GM21786 (cell line): ENCODE results near the gene FAM32A.
A peak's percentile ranks its signal among the peaks of the same experiment; 100 is the strongest.
"Not testable (repeated sequence)": the region's sequence is repeated elsewhere in the genome, so short reads cannot be mapped to it uniquely, and the experiment has no call there.

Experiments
- ATAC-seq: cut with Tn5 transposase; IDR thresholded peaks from one replicate; pipeline ENCODE4 v1.9.1; 2021; ENCODE audit not compliant: unreplicated experiment

FAM32A gene

GRCh38 chr19:16164222-16164890 lies 20.9 kb upstream of the FAM32A start:
- ATAC-seq: no peak

GRCh38 chr19:16166417-16166816 lies 18.8 kb upstream of the FAM32A start:
- no peak for ATAC-seq

- no peak for ATAC-seq
Observed at GRCh38 chr19:16167055-16167454, 18.2 kb upstream of the FAM32A start.

- no peak for ATAC-seq
Observed at GRCh38 chr19:16168465-16169081, 16.6 kb upstream of the FAM32A start.

- no peak for ATAC-seq
Observed at GRCh38 chr19:16170134-16170533, 15.1 kb upstream of the FAM32A start.

GRCh38 chr19:16175954-16176353 lies 9.3 kb upstream of the FAM32A start:
- no peak for ATAC-seq

GRCh38 chr19:16178866-16179265 lies 6.3 kb upstream of the FAM32A start:
- not testable (repeated sequence) for ATAC-seq

- no peak for ATAC-seq
Observed at GRCh38 chr19:16180611-16181010, 4.6 kb upstream of the FAM32A start.

GRCh38 chr19:16184665-16185122 lies 516 bp upstream of the FAM32A start:
- ATAC-seq: no peak

GRCh38 chr19:16185768-16186123 lies 536 bp downstream of the FAM32A start:
- no peak for ATAC-seq

GRCh38 chr19:16188521-16188920 lies 3.3 kb downstream of the FAM32A start:
- ATAC-seq: no peak

GRCh38 chr19:16190198-16190597 lies 5.0 kb downstream of the FAM32A start:
- ATAC-seq: no peak

- no peak for ATAC-seq
Observed at GRCh38 chr19:16190736-16191135, 5.5 kb downstream of the FAM32A start.

GRCh38 chr19:16191216-16191908 lies 6.2 kb downstream of the FAM32A start:
- ATAC-seq: no peak

- ATAC-seq: no peak
Observed at GRCh38 chr19:16193466-16193865, 8.3 kb downstream of the FAM32A start.

GRCh38 chr19:16197188-16197621 lies 12.0 kb downstream of the FAM32A start:
- no peak for ATAC-seq

GRCh38 chr19:16197622-16198369 lies 12.6 kb downstream of the FAM32A start, which contains the start of gene AP1M1:
Gene AP1M1 (plus strand): TSS chr19:16197911. CDS start chr19:16198027, 116 bp downstream.
- peak; percentile 75 for ATAC-seq

GRCh38 chr19:16198370-16198651 lies 13.1 kb downstream of the FAM32A start:
- ATAC-seq: peak; percentile 4

- no peak for ATAC-seq
Observed at GRCh38 chr19:16199275-16199932, 14.2 kb downstream of the FAM32A start.

GRCh38 chr19:16200038-16201010 lies 15.1 kb downstream of the FAM32A start:
- no peak for ATAC-seq
